Fibroblast of skin of left quadriceps (primary cell): Measurements from ENCODE around the gene ACOT11.

Experiments
- DNase-seq, 2 experiments: peaks; one replicate each; pipeline ENCODE4 v3.0.0-alpha.2; 2013; ENCODE audit warnings: low read depth in 2 of 2

The ACOT11 gene

DNA sequence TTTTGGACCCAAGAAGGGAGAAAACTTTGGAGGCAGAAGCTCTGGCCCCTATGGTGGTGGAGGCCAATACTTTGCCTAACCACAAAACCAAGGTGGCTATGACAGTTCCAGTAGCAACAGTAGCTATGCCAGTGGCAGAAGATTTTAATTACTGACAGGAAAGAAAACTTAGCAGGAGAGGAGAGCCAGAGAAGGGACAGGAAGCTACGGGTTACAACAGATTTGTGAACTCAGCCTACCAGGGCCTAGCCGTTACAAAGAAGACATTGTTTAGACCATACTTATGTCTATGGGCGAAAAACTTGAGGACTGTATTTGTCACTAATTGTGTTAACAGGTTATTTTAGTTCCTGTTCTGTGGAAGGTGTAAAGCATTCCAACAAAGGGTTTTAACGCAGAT lies 10.4 kb upstream of the ACOT11 start:
- DNase-seq = no peak

- no peak for DNase-seq
Measured at GRCh38 chr1:54538538-54538937, 9.5 kb upstream of the ACOT11 start.

- DNase-seq = no peak
Measured at GRCh38 chr1:54540582-54541295, 7.3 kb upstream of the ACOT11 start.

GRCh38 chr1:54542120-54542961 lies 5.7 kb upstream of the ACOT11 start:
- peak; percentile 29 to 35 for DNase-seq

GRCh38 chr1:54542962-54543539 lies 5.0 kb upstream of the ACOT11 start:
- no peak for DNase-seq

GRCh38 chr1:54543729-54544496 lies 4.1 kb upstream of the ACOT11 start:
- peak; percentile 43 to 53 for DNase-seq

DNA sequence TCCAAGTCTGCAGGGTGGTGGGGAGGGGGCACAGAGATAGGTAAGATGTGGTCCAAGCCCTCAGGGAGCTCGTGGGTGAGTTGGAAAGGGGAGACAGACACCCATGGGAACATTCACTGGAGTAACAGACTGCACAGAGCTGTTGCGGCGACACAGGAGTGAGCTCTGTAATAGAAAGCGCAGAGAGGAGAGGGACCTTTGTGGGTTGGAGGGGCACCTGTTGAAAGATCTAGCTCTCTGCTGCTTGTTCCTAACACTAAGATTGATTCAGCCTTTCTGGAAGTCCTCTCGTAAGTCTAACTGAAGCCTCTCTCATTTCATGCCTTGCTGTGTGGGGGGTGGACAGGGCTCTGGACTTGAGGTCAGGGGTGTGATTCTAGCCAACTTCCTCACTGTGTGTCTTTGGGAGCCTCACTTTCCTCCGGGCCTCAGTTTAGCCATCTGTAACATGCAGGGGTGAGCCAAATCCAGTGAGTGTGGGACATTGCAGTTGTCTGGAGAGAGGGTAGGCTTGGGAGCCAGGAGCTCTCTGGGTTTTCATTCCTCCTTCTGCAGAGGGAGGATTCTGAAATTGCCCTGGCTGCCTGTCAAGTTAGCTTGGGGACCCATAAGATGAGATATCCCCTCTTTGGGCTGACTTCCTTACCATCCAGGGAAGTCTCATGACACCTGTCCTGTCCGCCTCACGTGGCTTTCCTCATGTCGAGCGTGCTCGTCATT lies 2.0 kb upstream of the ACOT11 start:
- no peak for DNase-seq

DNA sequence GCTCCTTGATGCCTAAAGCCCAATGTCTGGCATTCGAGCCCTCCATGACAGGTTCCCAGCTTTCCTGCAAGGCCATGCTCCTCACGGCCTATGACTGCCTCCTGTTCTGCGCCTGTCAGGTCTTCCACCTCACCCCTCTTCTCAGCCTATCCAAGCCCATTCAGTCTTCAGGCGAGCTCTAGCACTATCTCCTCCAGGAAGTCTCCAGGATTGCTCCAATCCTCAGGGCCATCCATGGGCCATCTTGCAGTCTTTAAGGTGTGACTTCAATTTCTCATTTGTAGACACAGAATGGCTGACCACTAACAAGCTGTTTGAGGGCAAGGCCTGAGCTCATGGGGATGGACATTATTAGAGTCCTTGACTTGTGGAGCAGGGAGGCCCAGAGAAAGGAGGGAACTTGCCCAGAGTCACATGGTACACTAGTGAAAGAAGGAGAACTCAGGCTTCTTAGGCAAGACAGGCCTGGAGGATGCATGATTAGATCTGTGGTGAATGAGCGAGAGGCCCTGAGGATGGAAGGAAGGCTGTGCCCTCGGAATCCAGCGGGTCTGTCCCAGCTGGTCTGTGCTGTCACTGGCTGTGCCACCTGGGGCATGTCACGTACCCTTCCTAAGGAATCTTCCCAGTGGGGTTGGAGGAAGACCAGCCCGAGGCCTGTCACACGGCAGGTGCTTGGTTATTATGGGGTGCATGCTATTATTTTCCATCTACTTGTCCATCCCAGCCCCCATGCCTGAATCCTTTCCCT lies 1.2 kb upstream of the ACOT11 start:
- DNase-seq = no peak

- DNase-seq = no peak
Measured at GRCh38 chr1:54548389-54549044, 489 bp downstream of the ACOT11 start.

- no peak for DNase-seq
Measured at GRCh38 chr1:54549181-54549924, 1.3 kb downstream of the ACOT11 start.

DNA sequence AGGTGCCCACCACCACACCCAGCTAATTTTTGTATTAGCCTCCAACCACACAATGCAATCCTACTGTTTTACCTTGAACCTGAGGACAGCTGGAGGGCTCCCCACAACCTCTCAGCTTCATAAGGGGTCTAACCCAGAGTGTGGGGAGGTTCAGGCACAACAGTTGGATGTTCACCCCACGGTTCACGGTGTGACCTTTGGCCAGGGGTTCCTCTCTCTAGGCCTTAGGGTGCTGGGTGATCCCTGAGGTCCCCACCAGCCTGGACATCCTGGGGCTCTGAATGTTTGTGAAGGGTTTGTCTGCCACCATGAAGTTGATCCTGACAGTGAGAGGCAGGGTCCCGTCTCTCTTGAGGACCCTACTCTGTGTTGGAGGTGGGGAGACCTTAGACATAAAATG lies 3.9 kb downstream of the ACOT11 start:
- DNase-seq = no peak

GRCh38 chr1:54553602-54554313 lies 5.7 kb downstream of the ACOT11 start:
- DNase-seq = no peak

GRCh38 chr1:54556110-54556509 lies 8.1 kb downstream of the ACOT11 start:
- DNase-seq = no peak

DNA sequence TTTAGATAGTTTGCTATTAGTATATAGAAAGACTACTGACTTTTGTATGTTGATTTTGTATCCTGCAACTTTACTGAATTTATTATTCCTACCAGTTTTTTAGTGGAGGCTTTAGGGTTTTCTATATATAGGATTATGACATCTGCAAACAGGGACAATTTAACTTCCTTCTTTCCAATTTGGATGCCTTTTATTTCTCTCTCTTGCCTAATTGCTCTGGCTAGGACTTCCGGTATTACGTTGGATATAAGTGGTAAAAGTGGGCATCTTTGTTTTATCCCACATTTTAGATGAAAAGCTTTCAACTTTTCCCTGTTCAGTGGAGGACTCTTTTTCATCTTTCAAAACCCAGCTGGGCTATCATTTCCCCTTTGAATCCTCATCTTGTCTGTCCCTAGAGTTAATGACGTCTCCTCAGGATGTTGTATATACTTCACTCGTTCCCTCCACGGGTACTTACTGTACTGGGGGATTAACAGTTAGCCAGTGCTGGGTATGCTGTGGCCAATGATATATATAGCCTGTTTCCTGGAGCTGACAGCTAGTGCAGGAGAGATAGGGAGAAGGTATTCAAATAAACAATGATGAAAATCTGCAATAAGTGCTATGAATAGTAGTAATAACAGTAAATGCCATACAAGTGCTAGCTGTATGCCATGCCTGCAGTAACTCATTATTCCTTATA lies 9.8 kb downstream of the ACOT11 start:
- no peak for DNase-seq

GRCh38 chr1:54558434-54559030 lies 10.5 kb downstream of the ACOT11 start:
- DNase-seq = no peak

DNA sequence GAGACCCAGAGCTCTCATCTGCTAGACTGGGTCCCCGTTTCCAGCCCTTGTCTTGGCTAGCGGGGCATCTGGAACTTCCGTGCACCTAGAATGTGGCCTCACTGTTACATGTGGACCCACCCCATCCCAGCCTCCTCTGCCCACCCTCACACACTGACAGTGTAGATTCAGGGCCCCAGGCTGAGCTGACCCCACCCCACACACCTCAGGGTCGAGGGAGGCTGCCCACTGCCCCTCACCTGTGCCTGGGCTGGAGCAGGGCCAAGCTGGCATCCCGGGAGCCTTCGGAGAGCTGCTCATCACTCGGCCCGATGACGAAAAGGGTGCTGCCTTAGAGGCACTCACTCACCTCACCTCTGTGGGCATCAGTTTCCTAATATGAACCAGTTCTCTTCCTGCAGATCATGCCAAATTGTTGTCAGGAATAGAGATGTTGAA lies 11.1 kb downstream of the ACOT11 start:
- DNase-seq = no peak

- no peak for DNase-seq
Measured at GRCh38 chr1:54559771-54560231, 11.8 kb downstream of the ACOT11 start.
